Psoas muscle (tissue), 8 donors: ENCODE data around the gene CFAP44. TPM values are rescaled to one million over a fixed set of nuclear protein-coding genes. Genes with fewer than 3 reads are reported as not detected.

Experiments used
- ATAC-seq, 4 donors: fragments of 200-7000 bp; cut with Tn5 transposase; one replicate each; pipeline ENCODE4 v1.9.1; 2020; ENCODE audit warnings: moderate library complexity in 3 of 4, mild to moderate bottlenecking in 2 of 4
- DNase-seq, 2 donors: peaks; one replicate each; pipeline ENCODE4 v3.0.0-alpha.2; 2020
- H3K27ac ChIP-seq: fragments of 200-600 bp; one replicate; pipeline ENCODE4 v1.8.0; 2022
- H3K27me3 ChIP-seq, 3 donors: fragments of 200-600 bp in 1 of 3; one replicate each; pipeline versions ENCODE4 v1.6.1 to v1.8.0; 2013 to 2022; ENCODE audit warnings: low read length in 2 of 3, mild to moderate bottlenecking in 2 of 3, moderate library complexity in 1 of 3; ENCODE audit not compliant: insufficient read depth in 3 of 3
- H3K36me3 ChIP-seq, 2 donors: fragments of 200-600 bp in 1 of 2; one replicate each; pipeline versions ENCODE4 v1.6.1 to v1.8.0; 2013 to 2022; ENCODE audit warnings: low read depth in 1 of 2, mild to moderate bottlenecking in 1 of 2, moderate library complexity in 1 of 2; ENCODE audit not compliant: insufficient read depth in 1 of 2
- H3K4me1 ChIP-seq: fragments of 200-600 bp; one replicate; pipeline ENCODE4 v1.8.0; 2022
- H3K4me3 ChIP-seq: fragments of 200-600 bp; one replicate; pipeline ENCODE4 v1.8.0; 2022; ENCODE audit warnings: mild to moderate bottlenecking
- H3K9me3 ChIP-seq: fragments of 200-600 bp; one replicate; pipeline ENCODE4 v1.8.0; 2022
- CTCF ChIP-seq: fragments of 200-600 bp; IDR thresholded peaks from one replicate; pipeline ENCODE4 v1.8.0; 2022; ENCODE audit warnings: antibody characterized with exemption
- WGBS, 3 donors: extraction: QIAGEN DNeasy Blood & Tissue Kit; methylation state at CpG; one replicate each; pipeline versions ENCODE4 v1.1.6 to v1.1.7; 2013; 5-methylcytosine and 5-hydroxymethylcytosine counted together
- intact Hi-C, 2 donors: fragments of 100-400 bp; cut with DNase I; formaldehyde crosslinking; loops; one replicate each; pipeline versions ENCODE4 v1.11.0 to v1.14.2; 2022
- polyA plus RNA-seq, 3 donors: library from polyadenylated mRNA; stranded (reverse); fragments of 200-250 nt; gene quantifications; one replicate each; pipeline ENCODE4 v1.2.3, GENCODE V29; 2013
- total RNA-seq, 4 donors: library from RNA; stranded (reverse); fragmentation: NEBNext Ultra II Directional in 2 of 4; extraction: Animal tissue kit (Norgen Biotek cat#: 25700) in 2 of 4; gene quantifications; one replicate each; pipeline versions ENCODE4 v1.2.1 to v1.2.4, GENCODE V29; 2021 to 2023
- donor health status: healthy with polysubstance abuse.
- donor health status: DM: no; HTN: no; CAD: no; lungs with moderate emphysema.
- donor health status: Bipolar disorder and iron deficiency.
- donor health status: healthy.
- donor health status: DM: yes; HTN: yes; CAD: no.
- donor health status: DM: no; HTN: no; CAD: no.
- donor health status: DM: no; HTN: no; CAD: no.
- donor health status: DM: yes; HTN: yes; CAD: no.

The CFAP44 gene
- total and polyA plus RNA-seq, 7 donors = 0.86 to 2.5 (median 1.4) TPM

GRCh38 chr3:113455446-113455845 is 14.2 kb upstream of the CFAP44 start:
- DNase-seq (no peak), ATAC-seq (no peak)
- H3K4me1 ChIP-seq = no peaks in the 10 kb centered on the region
- no peak overlapping the region for H3K4me3 ChIP-seq
- intact Hi-C loops = no loop called here
- no peaks in the 10 kb centered on the region for H3K9me3 ChIP-seq
- no peak for TF ChIP-seq CTCF
- peaks cover 3 to 51% of the 10 kb centered on the region in 2 donors for H3K36me3 ChIP-seq
- H3K27me3 ChIP-seq = no peaks in the 10 kb centered on the region
- H3K27ac ChIP-seq = no peak overlapping the region

DNA sequence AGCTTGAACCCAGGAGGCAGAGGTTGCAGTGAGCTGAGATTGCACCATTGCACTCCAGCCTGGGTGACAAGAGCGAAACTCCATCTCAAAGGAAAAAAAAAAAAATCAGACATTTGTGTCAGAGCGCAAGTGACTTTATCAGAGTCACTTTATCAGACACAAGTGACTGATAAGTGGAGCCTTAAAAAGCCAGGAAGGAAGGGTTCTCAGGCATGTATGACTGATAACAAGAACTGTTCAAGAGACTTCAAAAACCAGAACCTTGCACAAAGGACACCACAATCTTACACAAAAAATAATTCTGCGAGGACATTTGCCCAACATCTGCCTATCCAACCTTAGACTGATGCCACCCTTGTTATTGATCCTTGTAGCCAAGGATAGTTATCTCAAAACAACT is 13.3 kb upstream of the CFAP44 start:
- no peak for ATAC-seq
- Histone ChIP-seq H3K4me3 (no peak overlapping the region), H3K9me3 (no peaks in the 10 kb centered on the region), H3K27ac (no peak overlapping the region), H3K36me3 (peaks cover 3 to 47% of the 10 kb centered on the region in 2 donors), H3K27me3 (no peaks in the 10 kb centered on the region), H3K4me1 (no peaks in the 10 kb centered on the region)
- intact Hi-C loops = no loop called here
- no peak for TF ChIP-seq CTCF
- WGBS, 3 donors = 95 to 99% (median 98%) methylated on average over 3 of the region's 3 CpGs
- DNase-seq = no peak

DNA sequence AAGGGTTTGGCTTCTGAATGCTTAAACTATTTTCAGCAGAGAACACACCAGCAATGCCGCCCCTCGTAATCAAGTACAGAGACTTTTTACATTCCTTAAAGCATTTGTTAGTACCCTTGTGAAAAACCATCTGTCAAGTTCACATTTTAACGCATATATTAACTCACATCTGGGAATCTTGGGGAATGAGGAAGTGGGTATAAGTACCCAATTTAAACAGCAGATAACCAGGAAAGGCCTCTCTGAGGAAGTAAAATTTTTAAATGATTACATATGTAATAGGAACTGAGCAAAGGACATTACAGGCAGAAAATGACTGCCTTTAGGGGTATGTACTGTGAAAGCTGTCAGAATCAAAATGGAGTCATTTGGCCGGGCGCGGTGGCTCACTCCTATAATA is 12.8 kb upstream of the CFAP44 start:
- intact Hi-C loops = no loop called here
- DNase-seq (no peak), ATAC-seq (no peak)
- no peak overlapping the region for H3K27ac ChIP-seq
- H3K4me3 ChIP-seq = no peak overlapping the region
- H3K36me3 ChIP-seq = peaks cover 3 to 49% of the 10 kb centered on the region in 2 donors
- H3K9me3 ChIP-seq = no peaks in the 10 kb centered on the region
- TF ChIP-seq CTCF = no peak
- WGBS, 3 donors = 88 to 91% (median 89%) methylated on average over 6 of the region's 6 CpGs
- H3K4me1 ChIP-seq = no peaks in the 10 kb centered on the region
- H3K27me3 ChIP-seq = no peaks in the 10 kb centered on the region

DNA sequence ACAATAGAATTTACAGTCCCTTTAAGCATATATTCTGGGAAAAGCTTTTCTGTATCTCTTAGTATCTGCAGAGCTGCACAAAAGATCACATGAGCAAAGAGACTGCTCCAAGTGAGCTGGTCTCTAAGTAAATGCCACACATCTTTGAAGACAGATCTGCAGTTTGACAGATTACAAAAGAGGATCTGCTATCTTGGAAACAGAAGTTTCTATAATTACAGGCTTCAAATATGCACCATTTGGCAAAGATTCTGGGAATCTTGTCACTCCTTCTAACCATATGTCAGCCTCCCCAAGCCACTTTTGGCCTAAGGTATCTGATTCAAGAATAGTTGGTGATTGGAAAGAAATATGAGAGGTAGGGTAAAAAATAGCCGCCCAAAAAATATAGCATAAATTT is 9.6 kb upstream of the CFAP44 start:
- TF ChIP-seq CTCF = no peak
- no peaks in the 10 kb centered on the region for H3K9me3 ChIP-seq
- DNase-seq (no peak), ATAC-seq (no peak)
- H3K36me3 ChIP-seq = peaks cover 3 to 52% of the 10 kb centered on the region in 2 donors
- intact Hi-C loops = no loop called here
- H3K27ac ChIP-seq = no peak overlapping the region
- WGBS, 3 donors = 93 to 100% (median 100%) methylated on average over 1 of the region's 1 CpG
- no peaks in the 10 kb centered on the region for H3K27me3 ChIP-seq
- H3K4me3 ChIP-seq = no peak overlapping the region
- H3K4me1 ChIP-seq = no peaks in the 10 kb centered on the region

DNA sequence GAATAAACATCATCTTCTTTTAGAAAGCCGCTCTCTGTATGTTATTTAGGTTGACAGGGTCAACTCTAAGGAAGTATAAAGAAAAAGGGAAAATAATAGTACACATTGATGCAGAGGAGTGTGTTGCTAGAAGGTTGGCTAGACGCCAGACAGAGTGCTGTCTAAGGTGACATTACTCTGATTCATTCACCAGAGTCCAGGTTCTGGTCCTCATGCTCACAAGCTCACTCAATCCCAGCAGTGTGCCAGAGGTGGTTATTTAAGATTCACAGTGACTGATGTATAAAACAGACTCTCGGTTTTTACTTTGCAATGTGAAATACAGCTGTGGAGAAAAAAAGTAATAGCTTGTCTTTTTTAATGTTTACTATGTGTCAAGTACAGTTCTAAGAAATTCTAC is 1.7 kb downstream of the CFAP44 start:
- no peak overlapping the region for H3K27ac ChIP-seq
- no peaks in the 10 kb centered on the region for H3K9me3 ChIP-seq
- H3K27me3 ChIP-seq = no peaks in the 10 kb centered on the region
- H3K4me3 ChIP-seq = no peak overlapping the region
- TF ChIP-seq CTCF = no peak
- intact Hi-C loops = no loop called here
- H3K36me3 ChIP-seq = peaks cover 0 to 9% of the 10 kb centered on the region in 2 donors
- WGBS, 3 donors = 86 to 92% (median 87%) methylated on average over 3 of the region's 3 CpGs
- H3K4me1 ChIP-seq = no peaks in the 10 kb centered on the region
- no peak for ATAC-seq
- DNase-seq = no peak
